ENCODE results near the gene PRRX2. TPM values are rescaled to one million over a fixed set of nuclear protein-coding genes. Genes with fewer than 3 reads are reported as not detected.

Gene PRRX2
- total RNA-seq, 1 experiment from 2014 or later: 12.7 TPM

DNA sequence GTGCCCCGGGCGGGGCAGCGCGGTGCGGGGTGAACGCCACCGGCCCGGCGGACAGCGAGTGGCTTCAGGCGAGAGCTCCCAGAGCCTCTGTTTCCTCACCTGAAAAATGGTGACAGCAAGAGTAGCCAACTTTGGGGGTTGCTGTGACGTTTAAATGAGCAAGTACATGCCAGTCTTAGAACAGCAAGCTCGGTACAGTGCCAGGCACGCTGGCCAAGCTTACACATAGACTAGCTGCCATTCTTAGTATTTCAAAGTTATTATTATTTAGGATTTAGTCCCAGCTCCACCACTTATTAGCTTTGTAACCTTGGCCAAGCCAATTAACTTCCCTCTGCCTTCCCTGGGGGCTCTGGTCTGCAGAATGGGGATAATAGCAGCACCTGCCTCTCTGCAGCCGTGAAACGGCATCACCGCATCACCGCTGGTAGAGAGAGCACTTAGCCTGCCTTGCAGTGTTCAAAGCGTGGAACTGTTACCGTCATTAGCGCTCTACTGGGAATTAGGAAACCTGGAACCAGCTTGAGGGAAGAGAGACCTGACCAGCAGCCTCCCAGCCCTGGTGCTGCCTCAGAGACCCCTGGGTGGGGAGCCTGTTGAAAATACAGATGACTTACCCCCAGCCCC lies 44.7 kb upstream of the PRRX2 start, which contains the start of gene C9orf50:
TSS of gene C9orf50 (minus strand) at position 433 of the 627 bp plus-strand sequence. CDS start 527 bp downstream, outside the sequence.
- Histone ChIP-seq H3K4me1 (ENCODE audit: insufficient read depth, low read length, poor library complexity, severe bottlenecking) (peaks cover 10% of the 10 kb centered on the region), H3K9me3 (ENCODE audit: low read depth, low read length, poor library complexity, severe bottlenecking) (no peaks in the 10 kb centered on the region), H3K27ac (ENCODE audit: low read depth, low read length, poor library complexity, severe bottlenecking) (peak within 1 kb of the TSS; percentile 63), H3K36me3 (ENCODE audit: insufficient read depth, low read length, poor library complexity, severe bottlenecking) (no peaks in the 10 kb centered on the region), H3K4me3 (ENCODE audit: low read depth, low read length, poor library complexity, severe bottlenecking) (peak within 1 kb of the TSS; percentile 55), H3K27me3 (replicated peaks; ENCODE audit: insufficient read depth, low read depth, low read length, poor library complexity) (no peaks in the 10 kb centered on the region)
- no TSS peak for BruUV-seq (replicated peaks)
- POLR2A ChIA-PET (ENCODE audit: low non-redundant PET): no interaction called here
- no peak for DNase-seq (ENCODE audit: low spot score)
- intact Hi-C loops (cut with micrococcal nuclease; ENCODE audit: unreplicated experiment): no loop called here
- TF ChIP-seq, protein P1, sequence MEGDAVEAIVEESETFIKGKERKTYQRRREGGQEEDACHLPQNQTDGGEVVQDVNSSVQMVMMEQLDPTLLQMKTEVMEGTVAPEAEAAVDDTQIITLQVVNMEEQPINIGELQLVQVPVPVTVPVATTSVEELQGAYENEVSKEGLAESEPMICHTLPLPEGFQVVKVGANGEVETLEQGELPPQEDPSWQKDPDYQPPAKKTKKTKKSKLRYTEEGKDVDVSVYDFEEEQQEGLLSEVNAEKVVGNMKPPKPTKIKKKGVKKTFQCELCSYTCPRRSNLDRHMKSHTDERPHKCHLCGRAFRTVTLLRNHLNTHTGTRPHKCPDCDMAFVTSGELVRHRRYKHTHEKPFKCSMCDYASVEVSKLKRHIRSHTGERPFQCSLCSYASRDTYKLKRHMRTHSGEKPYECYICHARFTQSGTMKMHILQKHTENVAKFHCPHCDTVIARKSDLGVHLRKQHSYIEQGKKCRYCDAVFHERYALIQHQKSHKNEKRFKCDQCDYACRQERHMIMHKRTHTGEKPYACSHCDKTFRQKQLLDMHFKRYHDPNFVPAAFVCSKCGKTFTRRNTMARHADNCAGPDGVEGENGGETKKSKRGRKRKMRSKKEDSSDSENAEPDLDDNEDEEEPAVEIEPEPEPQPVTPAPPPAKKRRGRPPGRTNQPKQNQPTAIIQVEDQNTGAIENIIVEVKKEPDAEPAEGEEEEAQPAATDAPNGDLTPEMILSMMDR (conservative IDR thresholded peaks at IDR 0.05; ENCODE audit: low read depth, low read length): no peak
- TF ChIP-seq EZH2 (IDR thresholded peaks at IDR 0.05; ENCODE audit: borderline replicate concordance, low read depth, low read length, poor library complexity, severe bottlenecking): no peak
- CTCF ChIA-PET: interaction anchor here (0.5 to 1.3 kb wide), 2 partner anchors 106 to 489 kb away, joined by 5 to 6 read pairs; no protein-coding TSS in a partner anchor

DNA sequence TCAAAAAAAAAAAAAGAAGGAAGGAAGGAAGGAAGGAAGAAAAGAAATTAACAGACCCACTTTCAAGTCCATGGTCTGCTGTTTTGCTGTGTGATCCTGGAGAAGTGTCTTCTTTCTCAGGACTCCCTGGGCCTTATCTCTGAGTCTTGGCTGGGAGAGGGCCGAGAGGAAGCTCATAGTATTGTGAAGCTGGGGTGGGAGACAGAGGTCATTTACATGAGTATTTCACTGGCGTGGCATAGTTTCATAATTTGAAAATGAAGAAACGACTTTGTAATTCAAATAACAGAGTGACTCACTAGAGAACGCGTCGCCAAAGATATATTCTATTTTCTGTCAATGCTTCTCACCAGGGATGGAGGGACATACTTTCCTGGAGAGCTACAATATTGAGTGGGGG lies 42.1 kb upstream of the PRRX2 start:
- no peak for TF ChIP-seq EZH2 (IDR thresholded peaks at IDR 0.05; ENCODE audit: borderline replicate concordance, low read depth, low read length, poor library complexity, severe bottlenecking)
- TF ChIP-seq, protein P1 (conservative IDR thresholded peaks at IDR 0.05; ENCODE audit: low read depth, low read length): no peak
- no peak overlapping the region for H3K27ac ChIP-seq (ENCODE audit: low read depth, low read length, poor library complexity, severe bottlenecking)
- POLR2A ChIA-PET (ENCODE audit: low non-redundant PET): no interaction called here

GRCh38 chr9:129624168-129624759 lies 41.2 kb upstream of the PRRX2 start:
- peak; percentile 75 for DNase-seq (ENCODE audit: low spot score)
- no peak for TF ChIP-seq EZH2 (IDR thresholded peaks at IDR 0.05; ENCODE audit: borderline replicate concordance, low read depth, low read length, poor library complexity, severe bottlenecking)
- TF ChIP-seq, protein P1 (conservative IDR thresholded peaks at IDR 0.05; ENCODE audit: low read depth, low read length): peak; percentile 87
- no peaks in the 10 kb centered on the region for H3K9me3 ChIP-seq (ENCODE audit: low read depth, low read length, poor library complexity, severe bottlenecking)
- ChIA-PET POLR2A (ENCODE audit: low non-redundant PET) (interaction anchor here (0.6 kb wide), 1 partner anchor 451 kb away, joined by 3 read pairs; no protein-coding TSS in a partner anchor), CTCF (interaction anchor here (0.8 to 5.3 kb wide), 14 partner anchors 9 to 504 kb away, joined by 3 to 40 read pairs (median 5); no protein-coding TSS in a partner anchor)
- H3K27me3 ChIP-seq (replicated peaks; ENCODE audit: insufficient read depth, low read depth, low read length, poor library complexity): no peaks in the 10 kb centered on the region
- H3K27ac ChIP-seq (ENCODE audit: low read depth, low read length, poor library complexity, severe bottlenecking): no peak overlapping the region
- H3K4me3 ChIP-seq (ENCODE audit: low read depth, low read length, poor library complexity, severe bottlenecking): no peak overlapping the region
- no peaks in the 10 kb centered on the region for H3K36me3 ChIP-seq (ENCODE audit: insufficient read depth, low read length, poor library complexity, severe bottlenecking)
- H3K4me1 ChIP-seq (ENCODE audit: insufficient read depth, low read length, poor library complexity, severe bottlenecking): peaks cover 33% of the 10 kb centered on the region
- intact Hi-C loops (cut with micrococcal nuclease; ENCODE audit: unreplicated experiment): no loop called here
- no TSS peak for BruUV-seq (replicated peaks)

More for the DNA sequence above, 42.1 kb upstream of the PRRX2 start:
- Histone ChIP-seq H3K4me3 (ENCODE audit: low read depth, low read length, poor library complexity, severe bottlenecking) (no peak overlapping the region), H3K4me1 (ENCODE audit: insufficient read depth, low read length, poor library complexity, severe bottlenecking) (peaks cover 23% of the 10 kb centered on the region), H3K9me3 (ENCODE audit: low read depth, low read length, poor library complexity, severe bottlenecking) (no peaks in the 10 kb centered on the region), H3K36me3 (ENCODE audit: insufficient read depth, low read length, poor library complexity, severe bottlenecking) (no peaks in the 10 kb centered on the region), H3K27me3 (replicated peaks; ENCODE audit: insufficient read depth, low read depth, low read length, poor library complexity) (no peaks in the 10 kb centered on the region)
- DNase-seq (ENCODE audit: low spot score): no peak
- intact Hi-C loops (cut with micrococcal nuclease; ENCODE audit: unreplicated experiment): no loop called here
- CTCF ChIA-PET: interaction anchor here (0.6 to 5.3 kb wide), 8 partner anchors 10 to 834 kb away, joined by 3 to 40 read pairs (median 6); no protein-coding TSS in a partner anchor
- BruUV-seq (replicated peaks): no TSS peak
